HEK293 (cell line): ENCODE results near the gene TDRD1.

Experiments
- CTCF ChIP-seq: fragments of 450-650 bp; formaldehyde crosslinking; IDR thresholded peaks from 2 replicates; pipeline ENCODE4 v1.5.1; 2016; ENCODE audit warnings: missing biosample characterization, missing genetic modification characterization
- PRDM1 ChIP-seq: fragments of 450-650 bp; formaldehyde crosslinking; IDR thresholded peaks from 2 replicates; pipeline ENCODE4; 2016; ENCODE audit warnings: missing biosample characterization, missing genetic modification characterization
- REST ChIP-seq: fragments of 450-650 bp; formaldehyde crosslinking; IDR thresholded peaks from 2 replicates; pipeline ENCODE4 v1.5.1; 2016; ENCODE audit warnings: missing biosample characterization, missing genetic modification characterization
- YY1 ChIP-seq: fragments of 450-650 bp; formaldehyde crosslinking; IDR thresholded peaks from 2 replicates; pipeline ENCODE4 v1.5.1; 2018; ENCODE audit warnings: missing biosample characterization, missing genetic modification characterization
- ZFP37 ChIP-seq: fragments of 450-650 bp; formaldehyde crosslinking; IDR thresholded peaks from 2 replicates; pipeline ENCODE4 v1.5.1; 2016; ENCODE audit warnings: missing biosample characterization, missing genetic modification characterization
- ZNF138 ChIP-seq: fragments of 450-650 bp; formaldehyde crosslinking; IDR thresholded peaks from 2 replicates; pipeline ENCODE4 v1.5.1; 2016; ENCODE audit warnings: missing biosample characterization, missing genetic modification characterization, borderline replicate concordance
- ZNF274 ChIP-seq, 2 experiments: fragments of 200-500 bp in 1 of 2; fragments of 450-650 bp in 1 of 2; sonication (Bioruptor generic) in 1 of 2; formaldehyde crosslinking in 1 of 2; IDR thresholded peaks; 2 replicates each; pipeline versions ENCODE4 v1.5.1 to v1.6.1; 2014 to 2016; ENCODE audit warnings: borderline replicate concordance in 1 of 2, inconsistent platforms in 1 of 2, low read length in 1 of 2, missing biosample characterization in 1 of 2, missing genetic modification characterization in 1 of 2
- ZNF621 ChIP-seq: fragments of 450-650 bp; formaldehyde crosslinking; IDR thresholded peaks from 2 replicates; pipeline ENCODE4 v1.5.1; 2017; ENCODE audit warnings: missing biosample characterization, missing genetic modification characterization
- ZNF768 ChIP-seq: fragments of 450-650 bp; formaldehyde crosslinking; IDR thresholded peaks from 2 replicates; pipeline ENCODE4 v1.5.1; 2018; ENCODE audit warnings: missing biosample characterization, mild to moderate bottlenecking, missing genetic modification characterization

- TF ChIP-seq ZNF621 (no peak), ZFP37 (tag by site-specific recombination) (no peak), CTCF (tag by site-specific recombination) (no peak), PRDM1 (no peak), ZNF274 (IDR thresholded peaks at IDR 0.05; ENCODE audit: low read length) (no peak), ZNF274 (tag by site-specific recombination; IDR thresholded peaks at IDR 0.05; ENCODE audit: borderline replicate concordance) (no peak), ZNF768 (tag by site-specific recombination) (no peak), REST (no peak), YY1 (tag by site-specific recombination) (no peak), ZNF138 (tag by site-specific recombination) (no peak)
Measured at GRCh38 chr10:114220281-114220680, 41.1 kb downstream of the TDRD1 start.
